DND-41 (cell line): ENCODE data around the gene EML1.

Experiments
- ATAC-seq: fragments of 200-7000 bp; cut with Tn5 transposase; 3 replicates; pipeline ENCODE4 v1.9.1; 2021; ENCODE audit warnings: low read depth; ENCODE audit not compliant: insufficient read depth
- DNase-seq: peaks from one replicate; pipeline ENCODE4 v3.0.0-alpha.2; 2020
- H2AFZ ChIP-seq: 2 replicates; pipeline ENCODE4 v1.6.0; 2012; ENCODE audit warnings: low read depth, low read length
- H3K27ac ChIP-seq: 2 replicates; pipeline ENCODE4 v1.5.1; 2012; ENCODE audit warnings: low read length, inconsistent platforms
- H3K27me3 ChIP-seq: fragments of 200-600 bp; sonication (generic); 2 replicates; pipeline ENCODE4 v1.6.0; 2012; ENCODE audit warnings: low read length, mild to moderate bottlenecking, inconsistent platforms; ENCODE audit not compliant: insufficient read depth, poor library complexity
- H3K36me3 ChIP-seq: 2 replicates; pipeline ENCODE4 v1.5.1; 2012; ENCODE audit warnings: low read length, inconsistent platforms; ENCODE audit not compliant: insufficient read depth
- H3K4me1 ChIP-seq: 2 replicates; pipeline ENCODE4 v1.5.1; 2012; ENCODE audit warnings: mild to moderate bottlenecking, low read length; ENCODE audit not compliant: insufficient read depth
- H3K4me2 ChIP-seq: 2 replicates; pipeline ENCODE4 v1.6.0; 2012; ENCODE audit warnings: mild to moderate bottlenecking, moderate library complexity, low read length, inconsistent platforms; ENCODE audit not compliant: insufficient read depth
- H3K4me3 ChIP-seq, 2 experiments: fragments of 200-600 bp in 1 of 2; shearing (Covaris generic) in 1 of 2; 2 replicates each; pipeline ENCODE4 v1.5.1; 2012 to 2016; ENCODE audit warnings: inconsistent platforms in 2 of 2, low read length in 2 of 2, mild to moderate bottlenecking in 2 of 2, low read depth in 1 of 2, moderate library complexity in 1 of 2
- H3K79me2 ChIP-seq: 2 replicates; pipeline ENCODE4 v1.6.0; 2012; ENCODE audit warnings: low read length, inconsistent platforms; ENCODE audit not compliant: insufficient read depth
- H3K9ac ChIP-seq: 2 replicates; pipeline ENCODE4 v1.6.0; 2012; ENCODE audit warnings: low read depth, mild to moderate bottlenecking, inconsistent platforms, low read length, moderate library complexity
- H3K9me3 ChIP-seq: 2 replicates; pipeline ENCODE4 v1.5.1; 2012; ENCODE audit warnings: low read length, moderate library complexity, mild to moderate bottlenecking, inconsistent platforms; ENCODE audit not compliant: insufficient read depth, severe bottlenecking
- H4K20me1 ChIP-seq: 2 replicates; pipeline ENCODE4 v1.6.0; 2012; ENCODE audit warnings: low read length; ENCODE audit not compliant: insufficient read depth
- CTCF ChIP-seq: IDR thresholded peaks from 2 replicates; pipeline ENCODE4 v1.5.1; 2012; ENCODE audit warnings: borderline replicate concordance, low read length, moderate library complexity, mild to moderate bottlenecking; ENCODE audit not compliant: poor library complexity, severe bottlenecking; ENCODE audit errors: extremely low read depth
- EZH2 ChIP-seq: IDR thresholded peaks from 3 replicates; pipeline ENCODE4 v1.6.1; 2012; ENCODE audit warnings: borderline replicate concordance, low read depth, mild to moderate bottlenecking, moderate library complexity, low read length, inconsistent platforms; ENCODE audit not compliant: severe bottlenecking

EML1 gene

GRCh38 chr14:99875421-99875820, 82.2 kb downstream of the EML1 start:
- TF ChIP-seq CTCF (no peak), EZH2 (no peak)
- Histone ChIP-seq H3K79me2 (no peaks in the 10 kb centered on the region), H3K27ac (no peak overlapping the region), H3K4me2 (no peak overlapping the region), H4K20me1 (no peaks in the 10 kb centered on the region), H3K4me1 (no peaks in the 10 kb centered on the region), H3K9me3 (no peaks in the 10 kb centered on the region), H3K4me3 (no peak overlapping the region), H3K9ac (no peak overlapping the region), H3K27me3 (peaks cover 59% of the 10 kb centered on the region), H3K36me3 (no peaks in the 10 kb centered on the region), H2AFZ (no peak overlapping the region)
- no peak for DNase-seq
- ATAC-seq = no peak

- H3K4me3 ChIP-seq = no peak overlapping the region
- H3K36me3 ChIP-seq = no peaks in the 10 kb centered on the region
- no peak overlapping the region for H3K27ac ChIP-seq
- H3K9ac ChIP-seq = no peak overlapping the region
- peaks cover 58% of the 10 kb centered on the region for H3K27me3 ChIP-seq
- H3K4me2 ChIP-seq = no peak overlapping the region
- no peaks in the 10 kb centered on the region for H3K4me1 ChIP-seq
- H2AFZ ChIP-seq = no peak overlapping the region
- TF ChIP-seq EZH2 (no peak), CTCF (no peak)
- no peaks in the 10 kb centered on the region for H4K20me1 ChIP-seq
- H3K79me2 ChIP-seq = no peaks in the 10 kb centered on the region
- ATAC-seq (no peak), DNase-seq (no peak)
- no peaks in the 10 kb centered on the region for H3K9me3 ChIP-seq
Observed at GRCh38 chr14:99875836-99876235, 82.6 kb downstream of the EML1 start.

- no peaks in the 10 kb centered on the region for H4K20me1 ChIP-seq
- TF ChIP-seq CTCF = no peak
- TF ChIP-seq EZH2 = no peak
- no peaks in the 10 kb centered on the region for H3K36me3 ChIP-seq
- no peak overlapping the region for H2AFZ ChIP-seq
- H3K4me2 ChIP-seq = no peak overlapping the region
- H3K27ac ChIP-seq = no peak overlapping the region
- H3K27me3 ChIP-seq = peaks cover 58% of the 10 kb centered on the region
- H3K4me1 ChIP-seq = no peaks in the 10 kb centered on the region
- DNase-seq (no peak), ATAC-seq (no peak)
- H3K79me2 ChIP-seq = no peaks in the 10 kb centered on the region
- no peak overlapping the region for H3K4me3 ChIP-seq
- H3K9me3 ChIP-seq = no peaks in the 10 kb centered on the region
- no peak overlapping the region for H3K9ac ChIP-seq
Observed at GRCh38 chr14:99876406-99876805, 83.2 kb downstream of the EML1 start.

GRCh38 chr14:99878563-99878962, 85.3 kb downstream of the EML1 start:
- peaks cover 40% of the 10 kb centered on the region for H3K27me3 ChIP-seq
- DNase-seq = no peak
- ATAC-seq = no peak
- no peak overlapping the region for H3K9ac ChIP-seq
- H3K4me2 ChIP-seq = no peak overlapping the region
- TF ChIP-seq EZH2 = no peak
- no peak for TF ChIP-seq CTCF
- H2AFZ ChIP-seq = no peak overlapping the region
- no peak overlapping the region for H3K4me3 ChIP-seq
- H3K4me1 ChIP-seq = no peaks in the 10 kb centered on the region
- H3K79me2 ChIP-seq = no peaks in the 10 kb centered on the region
- H4K20me1 ChIP-seq = no peaks in the 10 kb centered on the region
- no peak overlapping the region for H3K27ac ChIP-seq
- H3K9me3 ChIP-seq = no peaks in the 10 kb centered on the region
- H3K36me3 ChIP-seq = no peaks in the 10 kb centered on the region
